HCT116 (cell line): Measurements from ENCODE around the gene STK40. TPM values are rescaled to one million over a fixed set of nuclear protein-coding genes. Genes with fewer than 3 reads are reported as not detected.

Source experiments
- ATAC-seq: fragments of 200-7000 bp; cut with Tn5 transposase; 2 replicates; pipeline ENCODE4 v1.9.1; 2020; ENCODE audit warnings: mild to moderate bottlenecking, moderate library complexity
- BruUV-seq: library from RNA; stranded (reverse); fragments of 400-500 nt; replicated peaks from 2 replicates; lab custom pipeline; 2021; lab: Mats Ljungman, UMichigan
- CTCF ChIA-PET: fragments of 300-600 bp; sonication (Branson Sonifier 250); formaldehyde crosslinking; loops from one replicate; lab custom pipeline; 2021; ENCODE audit warnings: antibody characterized with exemption; lab: Charles Lee
- POLR2A ChIA-PET: fragments of 300-600, 350-600 bp; sonication (Branson Sonifier 250); formaldehyde crosslinking; loops from one replicate; lab custom pipeline; 2021; ENCODE audit warnings: antibody characterized with exemption; lab: Charles Lee
- RAD21 ChIA-PET, 2 experiments: fragments of 300-600 bp; sonication (Branson Sonifier 250); formaldehyde crosslinking; loops; one replicate each; lab custom pipeline; 2023; ENCODE audit warnings: low total read pairs in 2 of 2; ENCODE audit not compliant: uncharacterized antibody in 2 of 2, unreplicated experiment in 2 of 2, low non-redundant PET in 1 of 2; lab: Charles Lee
- DNase-seq: peaks from one replicate; pipeline ENCODE4 v3.0.0-alpha.2; 2010; ENCODE audit warnings: low read depth, low spot score
- H2AFZ ChIP-seq: fragments of 200-600 bp; shearing (Covaris generic), sonication (generic); 2 replicates; pipeline ENCODE4 v1.6.1; 2017; ENCODE audit warnings: low read depth, mixed run types, mixed read lengths, antibody characterized with exemption, low read length; ENCODE audit not compliant: poor library complexity, severe bottlenecking
- H3K27ac ChIP-seq: 2 replicates; pipeline ENCODE4 v1.5.1; 2012; ENCODE audit warnings: low read depth, low read length
- H3K27me3 ChIP-seq: fragments of 200-600 bp; sonication (generic); 2 replicates; pipeline ENCODE4 v1.6.1; 2016; ENCODE audit warnings: mixed run types, low read length, mixed read lengths; ENCODE audit not compliant: insufficient read depth
- H3K36me3 ChIP-seq, 2 experiments: fragments of 200-500 bp in 1 of 2; fragments of 200-600 bp in 1 of 2; sonication (Bioruptor generic) in 1 of 2; sonication (generic) in 1 of 2; 2 replicates each; pipeline versions ENCODE4 v1.5.1 to v1.6.1; 2014 to 2016; ENCODE audit warnings: low read length in 2 of 2, inconsistent platforms in 1 of 2, mixed read lengths in 1 of 2, mixed run types in 1 of 2; ENCODE audit not compliant: insufficient read depth in 2 of 2, control insufficient read depth in 1 of 2
- H3K4me1 ChIP-seq, 2 experiments: fragments of 200-600 bp in 1 of 2; sonication (generic) in 1 of 2; 2 replicates each; pipeline versions ENCODE4 v1.5.1 to v1.6.1; 2012 to 2017; ENCODE audit warnings: low read length in 2 of 2, inconsistent platforms in 1 of 2, mild to moderate bottlenecking in 1 of 2, mixed read lengths in 1 of 2, mixed run types in 1 of 2, moderate library complexity in 1 of 2; ENCODE audit not compliant: insufficient read depth in 2 of 2, control insufficient read depth in 1 of 2
- H3K4me2 ChIP-seq: fragments of 200-600 bp; sonication (generic); 2 replicates; pipeline ENCODE4 v1.6.1; 2017; ENCODE audit warnings: mixed run types, low read length, mixed read lengths
- H3K4me3 ChIP-seq, 2 experiments: fragments of 200-600 bp in 1 of 2; sonication (generic) in 1 of 2; replicated peaks in 1 of 2; 2 replicates each; pipeline ENCODE4 v1.5.1; 2011 to 2016; ENCODE audit warnings: low read length in 2 of 2, control low read depth in 1 of 2, low read depth in 1 of 2, mild to moderate bottlenecking in 1 of 2, mixed read lengths in 1 of 2, mixed run types in 1 of 2
- H3K79me2 ChIP-seq: fragments of 200-600 bp; sonication (generic); 2 replicates; pipeline ENCODE4 v1.6.1; 2017; ENCODE audit warnings: mild to moderate bottlenecking, mixed run types, low read length, moderate library complexity, mixed read lengths; ENCODE audit not compliant: insufficient read depth
- H3K9ac ChIP-seq: fragments of 200-600 bp; sonication (generic); 2 replicates; pipeline ENCODE4 v1.6.1; 2016; ENCODE audit warnings: low read length, mixed read lengths
- H3K9me2 ChIP-seq: fragments of 200-600 bp; sonication (generic), shearing (Covaris generic); 2 replicates; pipeline ENCODE4 v1.6.1; 2017; ENCODE audit warnings: mixed run types, mild to moderate bottlenecking, moderate library complexity; ENCODE audit not compliant: insufficient read depth
- H3K9me3 ChIP-seq, 2 experiments: fragments of 200-500 bp in 1 of 2; fragments of 200-600 bp in 1 of 2; sonication (Bioruptor generic) in 1 of 2; sonication (generic) in 1 of 2; 2 replicates each; pipeline ENCODE4 v1.6.1; 2014 to 2017; ENCODE audit warnings: low read length in 2 of 2, mixed read lengths in 2 of 2, inconsistent platforms in 1 of 2, low read depth in 1 of 2, mild to moderate bottlenecking in 1 of 2, mixed run types in 1 of 2, moderate library complexity in 1 of 2; ENCODE audit not compliant: control insufficient read depth in 1 of 2, insufficient read depth in 1 of 2
- H4K20me1 ChIP-seq: fragments of 200-600 bp; sonication (generic), shearing (Covaris generic); 2 replicates; pipeline ENCODE4 v1.6.1; 2017; ENCODE audit warnings: mixed run types, mild to moderate bottlenecking, moderate library complexity; ENCODE audit not compliant: insufficient read depth
- CBX3 ChIP-seq: IDR thresholded peaks from 2 replicates; pipeline ENCODE4 v1.6.1; 2012; ENCODE audit warnings: low read depth
- ELF1 ChIP-seq: IDR thresholded peaks from 2 replicates; pipeline ENCODE4 v1.6.1; 2012; ENCODE audit warnings: low read depth, borderline replicate concordance
- POLR2AphosphoS5 ChIP-seq: IDR thresholded peaks from 2 replicates; pipeline ENCODE4 v1.6.1; 2011; ENCODE audit warnings: mild to moderate bottlenecking, low read depth, low read length, moderate library complexity
- SP1 ChIP-seq: IDR thresholded peaks from 2 replicates; pipeline ENCODE4 v1.6.1; 2012; ENCODE audit warnings: low read depth
- SRF ChIP-seq: IDR thresholded peaks from 2 replicates; pipeline ENCODE4 v1.6.1; 2012; ENCODE audit warnings: low read depth
- intact Hi-C: fragments of 100-400 bp; cut with micrococcal nuclease; formaldehyde crosslinking; loops from 2 replicates; pipeline ENCODE4 v1.10.0; 2022
- total RNA-seq: library from RNA; stranded (reverse); gene quantifications from one replicate; pipeline ENCODE4 v1.2.1, GENCODE V29; 2021; ENCODE audit not compliant: unreplicated experiment
- TF ChIP-seq, protein P1 (sequence below): IDR thresholded peaks from 2 replicates; pipeline ENCODE4 v1.6.1; 2011; ENCODE audit warnings: mild to moderate bottlenecking, low read length, moderate library complexity; ENCODE audit not compliant: insufficient replicate concordance; ENCODE audit errors: extremely low read depth

Gene STK40
- total RNA-seq, 1 experiment from 2014 or later, result 33.9 TPM

DNA sequence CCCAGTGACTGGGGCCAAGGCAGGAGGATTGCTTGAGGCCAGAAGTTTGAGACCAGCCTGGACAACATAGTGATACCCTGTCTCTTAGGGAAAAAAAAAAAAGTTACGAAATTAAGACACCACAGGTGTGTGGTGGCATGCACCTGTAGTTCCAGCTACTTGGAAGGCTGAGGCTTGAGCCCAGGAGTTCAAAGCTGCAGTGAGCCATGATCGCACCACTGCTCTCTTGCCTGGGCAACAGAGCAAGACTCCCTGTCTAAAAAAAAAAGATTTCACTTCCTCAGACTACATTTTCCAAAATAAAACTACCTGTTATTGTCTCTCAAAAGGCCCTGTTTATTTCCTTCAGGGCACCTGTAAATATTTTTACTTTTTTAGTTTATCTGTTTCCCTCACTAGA, 4.7 kb upstream of the STK40 start:
- BruUV-seq, result no TSS peak
- H3K27me3 ChIP-seq, result no peaks in the 10 kb centered on the region
- CTCF ChIA-PET, result no interaction called here
- H3K4me3 ChIP-seq, result no peak overlapping the region
- no peak overlapping the region for H3K27ac ChIP-seq
- H2AFZ ChIP-seq, result no peak overlapping the region
- no peak overlapping the region for H3K4me2 ChIP-seq
- H3K9ac ChIP-seq, result no peak overlapping the region
- peaks cover 17 to 29% of the 10 kb centered on the region in 2 experiments for H3K4me1 ChIP-seq
- peaks cover 14 to 28% of the 10 kb centered on the region in 2 experiments; a peak in 3 of 4 replicates for H3K36me3 ChIP-seq
- intact Hi-C loops, result no loop called here
- DNase-seq, result no peak
- H3K79me2 ChIP-seq, result peaks cover 13% of the 10 kb centered on the region; the same call in 1 of the 2 replicates
- ATAC-seq, result no peak
- no peaks in the 10 kb centered on the region for H3K9me3 ChIP-seq
- no peak for TF ChIP-seq SP1
- no peak for TF ChIP-seq POLR2AphosphoS5
- TF ChIP-seq CBX3, result no peak
- TF ChIP-seq, protein P1, sequence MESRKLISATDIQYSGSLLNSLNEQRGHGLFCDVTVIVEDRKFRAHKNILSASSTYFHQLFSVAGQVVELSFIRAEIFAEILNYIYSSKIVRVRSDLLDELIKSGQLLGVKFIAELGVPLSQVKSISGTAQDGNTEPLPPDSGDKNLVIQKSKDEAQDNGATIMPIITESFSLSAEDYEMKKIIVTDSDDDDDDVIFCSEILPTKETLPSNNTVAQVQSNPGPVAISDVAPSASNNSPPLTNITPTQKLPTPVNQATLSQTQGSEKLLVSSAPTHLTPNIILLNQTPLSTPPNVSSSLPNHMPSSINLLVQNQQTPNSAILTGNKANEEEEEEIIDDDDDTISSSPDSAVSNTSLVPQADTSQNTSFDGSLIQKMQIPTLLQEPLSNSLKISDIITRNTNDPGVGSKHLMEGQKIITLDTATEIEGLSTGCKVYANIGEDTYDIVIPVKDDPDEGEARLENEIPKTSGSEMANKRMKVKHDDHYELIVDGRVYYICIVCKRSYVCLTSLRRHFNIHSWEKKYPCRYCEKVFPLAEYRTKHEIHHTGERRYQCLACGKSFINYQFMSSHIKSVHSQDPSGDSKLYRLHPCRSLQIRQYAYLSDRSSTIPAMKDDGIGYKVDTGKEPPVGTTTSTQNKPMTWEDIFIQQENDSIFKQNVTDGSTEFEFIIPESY, result no peak
- TF ChIP-seq ELF1, result no peak
- no peaks in the 10 kb centered on the region for H4K20me1 ChIP-seq
- RAD21 ChIA-PET, result no interaction called here
- POLR2A ChIA-PET, result interaction anchor here (1.2 kb wide), 1 partner anchor 11 kb away, joined by 4 read pairs; no protein-coding TSS in a partner anchor
- H3K9me2 ChIP-seq, result no peaks in the 10 kb centered on the region

DNA sequence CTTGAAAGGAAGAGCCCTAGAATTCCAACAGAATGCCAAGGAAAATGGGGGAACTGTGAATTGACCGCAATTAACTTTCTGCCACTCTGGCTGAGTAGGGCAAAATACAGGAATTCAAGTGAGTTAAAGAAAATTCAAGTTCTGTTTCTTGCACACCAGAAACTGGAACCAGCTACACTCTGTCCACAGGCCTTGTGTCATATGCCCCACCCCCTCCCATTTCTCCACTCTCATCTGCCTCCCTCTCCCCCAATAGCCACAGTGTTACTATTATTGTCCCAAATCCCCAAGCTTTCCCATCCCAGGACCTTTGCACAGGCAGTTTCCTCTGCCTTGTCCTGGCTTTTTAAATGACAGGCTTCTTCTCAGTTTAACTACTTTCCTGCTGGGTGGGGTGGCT, 4.3 kb upstream of the STK40 start:
- Histone ChIP-seq H3K27me3 (no peaks in the 10 kb centered on the region), H3K4me1 (peaks cover 13 to 25% of the 10 kb centered on the region in 2 experiments), H2AFZ (no peak overlapping the region), H3K36me3 (peaks cover 14 to 28% of the 10 kb centered on the region in 2 experiments; a peak in 3 of 4 replicates), H3K9me2 (no peaks in the 10 kb centered on the region), H3K4me2 (no peak overlapping the region), H3K9ac (no peak overlapping the region), H3K9me3 (no peaks in the 10 kb centered on the region), H4K20me1 (no peaks in the 10 kb centered on the region), H3K27ac (no peak overlapping the region), H3K4me3 (no peak overlapping the region), H3K79me2 (peaks cover 13% of the 10 kb centered on the region)
- RAD21 ChIA-PET, result no interaction called here
- intact Hi-C loops, result loop anchor here (10.0 kb wide), 1 partner anchor 235 kb away; the partner anchor contains the start of gene MAP7D1
- CTCF ChIA-PET, result no interaction called here
- ATAC-seq (no peak), DNase-seq (no peak)
- BruUV-seq, result no TSS peak
- no peak for TF ChIP-seq SRF
- POLR2A ChIA-PET, result interaction anchor here (1.2 to 5.5 kb wide), 2 partner anchors 10 to 11 kb away, joined by 4 to 219 read pairs; partner anchors contain the start of gene LSM10
